ENCODE data around the gene KLF6. TPM values are rescaled to one million over a fixed set of nuclear protein-coding genes. Genes with fewer than 3 reads are reported as not detected.

Gene KLF6
- 68.4 and 70.4 TPM in 2 replicates for total RNA-seq

GRCh38 chr10:3784510-3785250, at the start of gene KLF6:
KLF6 (minus strand) TSS chr10:3785209; CDS start chr10:3785014, 195 bp downstream.

Measured in hair follicle dermal papilla cell (primary cell).